HepG2 (cell line): ENCODE measurements around the gene ZNF581. TPM values are rescaled to one million over a fixed set of nuclear protein-coding genes. Genes with fewer than 3 reads are reported as not detected.

Experiments used
- FIP1L1 ChIP-seq: fragments of 200-400 bp; formaldehyde crosslinking; IDR thresholded peaks from 2 replicates; pipeline ENCODE4 v1.6.1; 2018; ENCODE audit warnings: low read depth, mild to moderate bottlenecking, low read length, moderate library complexity, borderline replicate concordance; ENCODE audit not compliant: insufficient read depth
- FOXJ3 ChIP-seq: sonication (generic); formaldehyde crosslinking; IDR thresholded peaks from 2 replicates; pipeline ENCODE4 v1.4.0; 2020; ENCODE audit warnings: missing genetic modification reagents, mild to moderate bottlenecking, borderline replicate concordance
- GTF3A ChIP-seq: sonication (generic); formaldehyde crosslinking; conservative IDR thresholded peaks from 2 replicates; pipeline ENCODE4 v1.4.0; 2020; ENCODE audit warnings: mild to moderate bottlenecking, missing genetic modification reagents
- HES4 ChIP-seq: sonication (generic); formaldehyde crosslinking; IDR thresholded peaks from 2 replicates; pipeline ENCODE4 v1.9.0; 2021; ENCODE audit warnings: mild to moderate bottlenecking, missing genetic modification reagents, borderline replicate concordance
- ISX ChIP-seq: sonication (generic); formaldehyde crosslinking; conservative IDR thresholded peaks from 2 replicates; pipeline ENCODE4 v1.5.0; 2020; ENCODE audit warnings: missing genetic modification reagents
- KDM2A ChIP-seq: sonication (generic); formaldehyde crosslinking; IDR thresholded peaks from 2 replicates; pipeline ENCODE4 v1.4.0; 2020; ENCODE audit warnings: low read depth, missing genetic modification reagents, borderline replicate concordance
- NFATC3 ChIP-seq: sonication (generic); formaldehyde crosslinking; IDR thresholded peaks from 2 replicates; pipeline ENCODE4 v1.5.1; 2020; ENCODE audit warnings: mild to moderate bottlenecking, missing genetic modification reagents
- PCBP2 ChIP-seq: fragments of 200-400 bp; formaldehyde crosslinking; optimal IDR thresholded peaks from 2 replicates; pipeline ENCODE3; 2018; ENCODE audit warnings: low read length, low read depth; ENCODE audit not compliant: poor library complexity, severe bottlenecking
- RAD51 ChIP-seq: fragments of 450-650 bp; IDR thresholded peaks from 2 replicates; pipeline ENCODE4 v1.6.1; 2016; ENCODE audit warnings: borderline replicate concordance
- RFX5 ChIP-seq: IDR thresholded peaks from 2 replicates; pipeline ENCODE4 v1.6.1; 2011; ENCODE audit warnings: low read depth, low read length, improper control_type of control experiment
- SMAD1 ChIP-seq: sonication (generic); formaldehyde crosslinking; IDR thresholded peaks from 2 replicates; pipeline ENCODE4 v1.4.0; 2020; ENCODE audit warnings: missing genetic modification reagents, low read depth, mild to moderate bottlenecking, borderline replicate concordance
- TOE1 ChIP-seq: sonication (generic); formaldehyde crosslinking; IDR thresholded peaks from 2 replicates; pipeline ENCODE4 v1.4.0; 2020; ENCODE audit warnings: mild to moderate bottlenecking, missing genetic modification reagents
- ZFP62 ChIP-seq: sonication (generic); formaldehyde crosslinking; IDR thresholded peaks from 2 replicates; pipeline ENCODE4 v1.4.0; 2020; ENCODE audit warnings: missing genetic modification reagents
- ZNF12 ChIP-seq: sonication (generic); formaldehyde crosslinking; IDR thresholded peaks from 2 replicates; pipeline ENCODE4 v1.5.0; 2020; ENCODE audit warnings: missing genetic modification reagents
- ZNF232 ChIP-seq: sonication (generic); formaldehyde crosslinking; IDR thresholded peaks from 2 replicates; pipeline ENCODE4 v1.4.0; 2020; ENCODE audit warnings: missing genetic modification reagents, borderline replicate concordance
- ZNF234 ChIP-seq: sonication (generic); formaldehyde crosslinking; conservative IDR thresholded peaks from 2 replicates; pipeline ENCODE4 v1.5.1; 2020; ENCODE audit warnings: mild to moderate bottlenecking, missing genetic modification reagents
- ZNF446 ChIP-seq: sonication (generic); formaldehyde crosslinking; IDR thresholded peaks from 2 replicates; pipeline ENCODE4 v1.5.0; 2020; ENCODE audit warnings: mild to moderate bottlenecking, missing genetic modification reagents
- ZNF720 ChIP-seq: sonication (generic); formaldehyde crosslinking; IDR thresholded peaks from 2 replicates; pipeline ENCODE4 v1.4.0; 2020; ENCODE audit warnings: missing genetic modification reagents
- ZSCAN29 ChIP-seq: sonication (generic); formaldehyde crosslinking; conservative IDR thresholded peaks from 2 replicates; pipeline ENCODE4 v1.4.0; 2020; ENCODE audit warnings: mild to moderate bottlenecking, missing genetic modification reagents
- polyA plus RNA-seq, 8 experiments: library from polyadenylated mRNA; depleted of rRNA in 3 of 8; stranded (reverse) in 7 of 8; unstranded in 1 of 8; fragments of >200 nt; fragmentation: Illumina TruSeq in 4 of 8; extraction: Trizol in 4 of 8; gene quantifications; 2 replicates each; pipeline versions ENCODE4 v1.2.1 to v1.2.3, GENCODE V29; 2011 to 2016; ENCODE audit warnings: low read depth in 4 of 8, missing spikeins in 1 of 8, mixed read lengths in 1 of 8; ENCODE audit not compliant: insufficient read depth in 1 of 8
- total RNA-seq, 5 experiments: library from RNA; depleted of rRNA; stranded (reverse); fragments of >200 nt; fragmentation: Illumina TruSeq; extraction: Trizol; gene quantifications; 2 replicates each; pipeline ENCODE4 v1.2.3, GENCODE V29; 2016; ENCODE audit warnings: low read depth in 1 of 5
- TF ChIP-seq, protein P1 (sequence below): sonication (generic); formaldehyde crosslinking; conservative IDR thresholded peaks from 2 replicates; pipeline ENCODE4 v1.4.0; 2020; ENCODE audit warnings: missing genetic modification reagents
- TF ChIP-seq, protein P2 (sequence below): IDR thresholded peaks from 2 replicates; pipeline ENCODE4 v1.6.1; 2016
- TF ChIP-seq, protein P3 (sequence below): IDR thresholded peaks from 2 replicates; pipeline ENCODE4 v1.6.1; 2016; ENCODE audit warnings: mild to moderate bottlenecking, missing biosample characterization, missing genetic modification reagents
- TF ChIP-seq, protein P4 (sequence below): IDR thresholded peaks from 2 replicates; pipeline ENCODE4 v1.6.1; 2012; ENCODE audit warnings: inconsistent platforms
- TF ChIP-seq, protein P5 (sequence below): sonication (generic); formaldehyde crosslinking; IDR thresholded peaks from 2 replicates; pipeline ENCODE4 v1.4.0; 2020; ENCODE audit warnings: mild to moderate bottlenecking, missing genetic modification reagents

Gene ZNF581
- total and polyA plus RNA-seq, 2 of the 13 experiments (the other 11 are each of a cell fraction or from before 2014, with no cell fraction given): 19.6 to 49.5 TPM

DNA sequence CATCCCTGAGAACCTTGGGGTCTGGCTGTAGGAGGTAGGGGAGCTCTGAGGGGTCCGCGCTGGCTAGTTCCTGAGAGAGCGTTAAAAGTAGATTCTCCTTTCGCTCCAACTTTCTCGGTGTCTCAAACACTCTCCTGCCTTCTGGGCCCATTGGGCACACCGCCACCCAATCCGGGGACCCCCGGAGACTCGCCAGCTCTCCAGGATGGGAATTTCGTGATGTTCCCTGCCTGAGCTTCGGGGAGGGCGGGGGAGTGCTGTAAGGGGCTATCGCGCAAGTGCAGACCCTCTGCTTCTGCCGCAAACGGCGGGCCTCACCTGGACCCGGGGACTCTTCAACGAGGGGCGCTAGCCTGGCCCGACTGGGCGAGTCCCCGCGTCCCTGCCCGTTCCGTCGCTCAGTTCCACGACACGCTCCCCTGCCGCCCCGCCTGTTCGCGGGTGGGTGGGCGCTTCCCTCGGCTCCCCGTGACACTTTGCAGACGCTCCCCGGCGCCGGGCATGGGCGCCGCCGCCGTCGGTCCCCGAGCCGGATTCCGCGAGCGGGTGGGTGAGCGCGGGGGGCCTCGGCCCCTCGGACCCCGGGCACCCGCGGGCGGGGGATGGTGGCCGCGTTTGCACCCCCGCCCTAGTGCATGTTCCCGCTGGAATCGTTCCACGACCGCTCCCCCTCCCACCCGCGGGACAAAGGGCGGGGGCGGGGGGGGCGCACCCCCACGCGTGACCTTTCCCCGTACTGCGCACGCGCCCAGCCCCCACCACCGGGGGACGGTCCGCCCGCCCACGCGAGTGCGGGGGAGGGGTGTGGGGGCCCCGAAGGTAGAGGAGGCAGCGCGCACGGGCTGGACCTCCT lies 4.5 kb downstream of the ZNF581 start, which contains the start of gene CCDC106 (continued):
- TF ChIP-seq, protein P1, sequence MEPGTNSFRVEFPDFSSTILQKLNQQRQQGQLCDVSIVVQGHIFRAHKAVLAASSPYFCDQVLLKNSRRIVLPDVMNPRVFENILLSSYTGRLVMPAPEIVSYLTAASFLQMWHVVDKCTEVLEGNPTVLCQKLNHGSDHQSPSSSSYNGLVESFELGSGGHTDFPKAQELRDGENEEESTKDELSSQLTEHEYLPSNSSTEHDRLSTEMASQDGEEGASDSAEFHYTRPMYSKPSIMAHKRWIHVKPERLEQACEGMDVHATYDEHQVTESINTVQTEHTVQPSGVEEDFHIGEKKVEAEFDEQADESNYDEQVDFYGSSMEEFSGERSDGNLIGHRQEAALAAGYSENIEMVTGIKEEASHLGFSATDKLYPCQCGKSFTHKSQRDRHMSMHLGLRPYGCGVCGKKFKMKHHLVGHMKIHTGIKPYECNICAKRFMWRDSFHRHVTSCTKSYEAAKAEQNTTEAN (CRISPR knock-in tag): no peak
- TF ChIP-seq, protein P2, sequence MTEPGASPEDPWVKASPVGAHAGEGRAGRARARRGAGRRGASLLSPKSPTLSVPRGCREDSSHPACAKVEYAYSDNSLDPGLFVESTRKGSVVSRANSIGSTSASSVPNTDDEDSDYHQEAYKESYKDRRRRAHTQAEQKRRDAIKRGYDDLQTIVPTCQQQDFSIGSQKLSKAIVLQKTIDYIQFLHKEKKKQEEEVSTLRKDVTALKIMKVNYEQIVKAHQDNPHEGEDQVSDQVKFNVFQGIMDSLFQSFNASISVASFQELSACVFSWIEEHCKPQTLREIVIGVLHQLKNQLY: no peak
- TF ChIP-seq NFATC3 (CRISPR knock-in tag) (no peak), ZNF720 (no peak), SMAD1 (0 out of 2 replicates have a peak, but pooled peaks have one; percentile 47), RFX5 (no peak), TOE1 (no peak), FOXJ3 (CRISPR knock-in tag) (no peak), KDM2A (CRISPR knock-in tag) (peak; percentile 68), ZNF12 (CRISPR knock-in tag) (no peak), ISX (no peak), ZFP62 (no peak), GTF3A (CRISPR knock-in tag) (no peak), FIP1L1 (no peak; the same call in 1 of the 2 replicates), RAD51 (no peak), ZSCAN29 (CRISPR knock-in tag) (no peak), ZNF232 (CRISPR knock-in tag) (no peak), ZNF446 (CRISPR knock-in tag) (peak; percentile 33; the same call in 1 of the 2 replicates), PCBP2 (no peak), ZNF234 (no peak), HES4 (CRISPR knock-in tag) (peak; percentile 74; the same call in 1 of the 2 replicates)
- TF ChIP-seq, protein P3, sequence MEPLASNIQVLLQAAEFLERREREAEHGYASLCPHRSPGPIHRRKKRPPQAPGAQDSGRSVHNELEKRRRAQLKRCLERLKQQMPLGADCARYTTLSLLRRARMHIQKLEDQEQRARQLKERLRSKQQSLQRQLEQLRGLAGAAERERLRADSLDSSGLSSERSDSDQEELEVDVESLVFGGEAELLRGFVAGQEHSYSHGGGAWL (CRISPR knock-in tag): peak; percentile 71
- TF ChIP-seq, protein P4, sequence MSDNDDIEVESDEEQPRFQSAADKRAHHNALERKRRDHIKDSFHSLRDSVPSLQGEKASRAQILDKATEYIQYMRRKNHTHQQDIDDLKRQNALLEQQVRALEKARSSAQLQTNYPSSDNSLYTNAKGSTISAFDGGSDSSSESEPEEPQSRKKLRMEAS: no peak; the same call in 1 of the 2 replicates
- TF ChIP-seq, protein P5, sequence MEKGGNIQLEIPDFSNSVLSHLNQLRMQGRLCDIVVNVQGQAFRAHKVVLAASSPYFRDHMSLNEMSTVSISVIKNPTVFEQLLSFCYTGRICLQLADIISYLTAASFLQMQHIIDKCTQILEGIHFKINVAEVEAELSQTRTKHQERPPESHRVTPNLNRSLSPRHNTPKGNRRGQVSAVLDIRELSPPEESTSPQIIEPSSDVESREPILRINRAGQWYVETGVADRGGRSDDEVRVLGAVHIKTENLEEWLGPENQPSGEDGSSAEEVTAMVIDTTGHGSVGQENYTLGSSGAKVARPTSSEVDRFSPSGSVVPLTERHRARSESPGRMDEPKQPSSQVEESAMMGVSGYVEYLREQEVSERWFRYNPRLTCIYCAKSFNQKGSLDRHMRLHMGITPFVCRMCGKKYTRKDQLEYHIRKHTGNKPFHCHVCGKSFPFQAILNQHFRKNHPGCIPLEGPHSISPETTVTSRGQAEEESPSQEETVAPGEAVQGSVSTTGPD (CRISPR knock-in tag): no peak
